HEK293 (cell line): ENCODE measurements around the gene GOLGA5.

Source experiments
- HOXA7 ChIP-seq: sonication (generic); formaldehyde crosslinking; IDR thresholded peaks from 2 replicates; pipeline ENCODE4 v1.8.1; 2022; ENCODE audit warnings: missing genetic modification reagents, borderline replicate concordance
- RBAK ChIP-seq: fragments of 450-650 bp; formaldehyde crosslinking; IDR thresholded peaks from 2 replicates; pipeline ENCODE4 v1.5.1; 2016; ENCODE audit warnings: missing biosample characterization, missing genetic modification characterization
- REPIN1 ChIP-seq: fragments of 450-650 bp; formaldehyde crosslinking; IDR thresholded peaks from 2 replicates; pipeline ENCODE4 v1.5.1; 2017; ENCODE audit warnings: missing biosample characterization, missing genetic modification characterization, low read depth
- ZBTB21 ChIP-seq: fragments of 450-650 bp; formaldehyde crosslinking; IDR thresholded peaks from 2 replicates; pipeline ENCODE4 v1.5.1; 2017; ENCODE audit warnings: missing biosample characterization, missing genetic modification characterization
- ZFP3 ChIP-seq: fragments of 450-650 bp; formaldehyde crosslinking; IDR thresholded peaks from 2 replicates; pipeline ENCODE4 v1.5.1; 2016; ENCODE audit warnings: low read depth, missing biosample characterization, missing genetic modification characterization
- ZNF138 ChIP-seq: fragments of 450-650 bp; formaldehyde crosslinking; IDR thresholded peaks from 2 replicates; pipeline ENCODE4 v1.5.1; 2016; ENCODE audit warnings: missing biosample characterization, missing genetic modification characterization, borderline replicate concordance
- ZNF174 ChIP-seq: fragments of 450-650 bp; formaldehyde crosslinking; IDR thresholded peaks from 2 replicates; pipeline ENCODE4 v1.5.0; 2017; ENCODE audit warnings: missing biosample characterization, mild to moderate bottlenecking, missing genetic modification characterization
- ZNF184 ChIP-seq: fragments of 450-650 bp; IDR thresholded peaks from 2 replicates; pipeline ENCODE4 v1.5.1; 2018; ENCODE audit warnings: missing biosample characterization, mild to moderate bottlenecking, missing genetic modification characterization
- ZNF248 ChIP-seq: fragments of 450-650 bp; formaldehyde crosslinking; IDR thresholded peaks from 2 replicates; pipeline ENCODE4 v1.5.1; 2017; ENCODE audit warnings: missing biosample characterization, missing genetic modification characterization
- ZNF423 ChIP-seq: fragments of 450-650 bp; formaldehyde crosslinking; IDR thresholded peaks from 2 replicates; pipeline ENCODE4 v1.5.1; 2016; ENCODE audit warnings: missing biosample characterization, missing genetic modification characterization
- ZNF558 ChIP-seq: fragments of 450-650 bp; formaldehyde crosslinking; IDR thresholded peaks from 2 replicates; pipeline ENCODE4 v1.5.1; 2016; ENCODE audit warnings: missing biosample characterization, missing genetic modification characterization
- ZNF830 ChIP-seq: fragments of 450-650 bp; IDR thresholded peaks from 2 replicates; pipeline ENCODE4 v1.5.0; 2018; ENCODE audit warnings: missing biosample characterization, missing genetic modification characterization, low read depth, mild to moderate bottlenecking, moderate library complexity
- TF ChIP-seq, protein P1 (sequence below): fragments of 450-650 bp; formaldehyde crosslinking; IDR thresholded peaks from 2 replicates; pipeline ENCODE4 v1.5.1; 2016; ENCODE audit warnings: missing biosample characterization, missing genetic modification characterization
- TF ChIP-seq, protein P2 (sequence below): fragments of 450-650 bp; formaldehyde crosslinking; conservative IDR thresholded peaks from 2 replicates; pipeline ENCODE4 v1.5.1; 2016; ENCODE audit warnings: low read depth, missing biosample characterization, missing genetic modification characterization

DNA sequence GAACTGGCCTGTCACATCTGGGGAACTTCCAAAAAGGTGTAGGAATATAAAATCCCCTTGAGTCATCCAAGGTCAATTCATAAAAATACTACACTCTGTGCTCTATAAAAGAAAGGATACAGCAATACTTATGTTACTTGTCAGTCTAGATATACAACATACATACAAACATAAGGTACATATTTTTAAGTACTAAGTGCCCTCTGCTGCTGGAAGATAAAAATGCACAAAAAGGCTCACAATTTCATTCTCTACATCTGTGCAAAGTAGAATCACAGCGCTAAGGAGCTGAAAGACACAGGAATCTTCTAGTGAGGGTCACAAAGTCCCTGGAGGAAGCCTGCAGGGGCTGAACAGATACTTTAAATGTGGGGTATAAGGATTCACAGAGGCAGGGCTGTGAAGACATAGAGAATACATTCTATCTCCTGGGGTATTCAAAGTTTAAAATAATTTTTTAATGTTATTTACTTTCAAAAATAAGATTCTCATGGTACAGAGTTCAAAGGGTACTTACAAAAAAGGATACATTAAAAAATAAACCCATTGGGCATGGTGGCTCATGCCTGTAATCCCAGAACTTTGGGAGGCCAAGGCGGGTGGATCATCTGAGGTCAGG lies 10.2 kb upstream of the GOLGA5 start:
- TF ChIP-seq, protein P1, sequence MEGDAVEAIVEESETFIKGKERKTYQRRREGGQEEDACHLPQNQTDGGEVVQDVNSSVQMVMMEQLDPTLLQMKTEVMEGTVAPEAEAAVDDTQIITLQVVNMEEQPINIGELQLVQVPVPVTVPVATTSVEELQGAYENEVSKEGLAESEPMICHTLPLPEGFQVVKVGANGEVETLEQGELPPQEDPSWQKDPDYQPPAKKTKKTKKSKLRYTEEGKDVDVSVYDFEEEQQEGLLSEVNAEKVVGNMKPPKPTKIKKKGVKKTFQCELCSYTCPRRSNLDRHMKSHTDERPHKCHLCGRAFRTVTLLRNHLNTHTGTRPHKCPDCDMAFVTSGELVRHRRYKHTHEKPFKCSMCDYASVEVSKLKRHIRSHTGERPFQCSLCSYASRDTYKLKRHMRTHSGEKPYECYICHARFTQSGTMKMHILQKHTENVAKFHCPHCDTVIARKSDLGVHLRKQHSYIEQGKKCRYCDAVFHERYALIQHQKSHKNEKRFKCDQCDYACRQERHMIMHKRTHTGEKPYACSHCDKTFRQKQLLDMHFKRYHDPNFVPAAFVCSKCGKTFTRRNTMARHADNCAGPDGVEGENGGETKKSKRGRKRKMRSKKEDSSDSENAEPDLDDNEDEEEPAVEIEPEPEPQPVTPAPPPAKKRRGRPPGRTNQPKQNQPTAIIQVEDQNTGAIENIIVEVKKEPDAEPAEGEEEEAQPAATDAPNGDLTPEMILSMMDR (tag by site-specific recombination) = peak; percentile 33; the same call in 1 of the 2 replicates
- TF ChIP-seq REPIN1 (tag by site-specific recombination) = no peak
- TF ChIP-seq ZNF174 (tag by site-specific recombination) = no peak
- TF ChIP-seq ZNF184 (tag by site-specific recombination) = no peak
- no peak for TF ChIP-seq ZNF248 (tag by site-specific recombination)
- no peak for TF ChIP-seq ZNF830 (tag by site-specific recombination)
- TF ChIP-seq RBAK (tag by site-specific recombination) = no peak
- TF ChIP-seq ZFP3 (tag by site-specific recombination) = no peak
- no peak for TF ChIP-seq HOXA7 (CRISPR knock-in tag)
- TF ChIP-seq ZNF138 (tag by site-specific recombination) = no peak
- TF ChIP-seq ZNF423 = no peak
- TF ChIP-seq ZBTB21 (tag by site-specific recombination) = no peak
- TF ChIP-seq ZNF558 (tag by site-specific recombination) = no peak
- TF ChIP-seq, protein P2, sequence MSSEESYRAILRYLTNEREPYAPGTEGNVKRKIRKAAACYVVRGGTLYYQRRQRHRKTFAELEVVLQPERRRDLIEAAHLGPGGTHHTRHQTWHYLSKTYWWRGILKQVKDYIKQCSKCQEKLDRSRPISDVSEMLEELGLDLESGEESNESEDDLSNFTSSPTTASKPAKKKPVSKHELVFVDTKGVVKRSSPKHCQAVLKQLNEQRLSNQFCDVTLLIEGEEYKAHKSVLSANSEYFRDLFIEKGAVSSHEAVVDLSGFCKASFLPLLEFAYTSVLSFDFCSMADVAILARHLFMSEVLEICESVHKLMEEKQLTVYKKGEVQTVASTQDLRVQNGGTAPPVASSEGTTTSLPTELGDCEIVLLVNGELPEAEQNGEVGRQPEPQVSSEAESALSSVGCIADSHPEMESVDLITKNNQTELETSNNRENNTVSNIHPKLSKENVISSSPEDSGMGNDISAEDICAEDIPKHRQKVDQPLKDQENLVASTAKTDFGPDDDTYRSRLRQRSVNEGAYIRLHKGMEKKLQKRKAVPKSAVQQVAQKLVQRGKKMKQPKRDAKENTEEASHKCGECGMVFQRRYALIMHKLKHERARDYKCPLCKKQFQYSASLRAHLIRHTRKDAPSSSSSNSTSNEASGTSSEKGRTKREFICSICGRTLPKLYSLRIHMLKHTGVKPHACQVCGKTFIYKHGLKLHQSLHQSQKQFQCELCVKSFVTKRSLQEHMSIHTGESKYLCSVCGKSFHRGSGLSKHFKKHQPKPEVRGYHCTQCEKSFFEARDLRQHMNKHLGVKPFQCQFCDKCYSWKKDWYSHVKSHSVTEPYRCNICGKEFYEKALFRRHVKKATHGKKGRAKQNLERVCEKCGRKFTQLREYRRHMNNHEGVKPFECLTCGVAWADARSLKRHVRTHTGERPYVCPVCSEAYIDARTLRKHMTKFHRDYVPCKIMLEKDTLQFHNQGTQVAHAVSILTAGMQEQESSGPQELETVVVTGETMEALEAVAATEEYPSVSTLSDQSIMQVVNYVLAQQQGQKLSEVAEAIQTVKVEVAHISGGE (tag by site-specific recombination) = no peak
